Endothelial cell of umbilical vein (primary cell): ENCODE results near the gene XAGE1B.

Source experiments
- EZH2 ChIP-seq: IDR thresholded peaks from 2 replicates; pipeline ENCODE4 v1.6.1; 2012; ENCODE audit warnings: borderline replicate concordance, low read depth, mild to moderate bottlenecking, moderate library complexity, low read length, inconsistent platforms; ENCODE audit not compliant: severe bottlenecking
- MAX ChIP-seq: IDR thresholded peaks from 2 replicates; pipeline ENCODE4 v1.6.1; 2011; ENCODE audit not compliant: insufficient read depth, insufficient read length
- MYC ChIP-seq: IDR thresholded peaks from one replicate; pipeline ENCODE4 v1.6.1; 2011; ENCODE audit warnings: mild to moderate bottlenecking, low read depth, low read length
- POLR2A ChIP-seq: IDR thresholded peaks from 2 replicates; pipeline ENCODE4 v1.6.1; 2012; ENCODE audit warnings: low read depth, mild to moderate bottlenecking, control low read depth, low read length
- POLR2AphosphoS5 ChIP-seq: IDR thresholded peaks from 2 replicates; pipeline ENCODE4 v1.6.1; 2012; ENCODE audit warnings: low read depth, mild to moderate bottlenecking, control low read depth, low read length, moderate library complexity; ENCODE audit not compliant: insufficient read depth
- TF ChIP-seq, protein P1 (sequence below), 2 donors: IDR thresholded peaks; 1 replicate in 1 of 2; 2 replicates in 1 of 2; pipeline ENCODE4 v1.5.1; 2011; ENCODE audit warnings: low read length in 2 of 2, mild to moderate bottlenecking in 2 of 2, moderate library complexity in 2 of 2, control low read depth in 1 of 2, inconsistent platforms in 1 of 2, low read depth in 1 of 2; ENCODE audit not compliant: insufficient read depth in 1 of 2; ENCODE audit errors: extremely low read depth in 1 of 2

GRCh38 chrX:52563105-52563504 is 46.2 kb upstream of the XAGE1B start:
- TF ChIP-seq, protein P1, sequence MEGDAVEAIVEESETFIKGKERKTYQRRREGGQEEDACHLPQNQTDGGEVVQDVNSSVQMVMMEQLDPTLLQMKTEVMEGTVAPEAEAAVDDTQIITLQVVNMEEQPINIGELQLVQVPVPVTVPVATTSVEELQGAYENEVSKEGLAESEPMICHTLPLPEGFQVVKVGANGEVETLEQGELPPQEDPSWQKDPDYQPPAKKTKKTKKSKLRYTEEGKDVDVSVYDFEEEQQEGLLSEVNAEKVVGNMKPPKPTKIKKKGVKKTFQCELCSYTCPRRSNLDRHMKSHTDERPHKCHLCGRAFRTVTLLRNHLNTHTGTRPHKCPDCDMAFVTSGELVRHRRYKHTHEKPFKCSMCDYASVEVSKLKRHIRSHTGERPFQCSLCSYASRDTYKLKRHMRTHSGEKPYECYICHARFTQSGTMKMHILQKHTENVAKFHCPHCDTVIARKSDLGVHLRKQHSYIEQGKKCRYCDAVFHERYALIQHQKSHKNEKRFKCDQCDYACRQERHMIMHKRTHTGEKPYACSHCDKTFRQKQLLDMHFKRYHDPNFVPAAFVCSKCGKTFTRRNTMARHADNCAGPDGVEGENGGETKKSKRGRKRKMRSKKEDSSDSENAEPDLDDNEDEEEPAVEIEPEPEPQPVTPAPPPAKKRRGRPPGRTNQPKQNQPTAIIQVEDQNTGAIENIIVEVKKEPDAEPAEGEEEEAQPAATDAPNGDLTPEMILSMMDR (IDR thresholded peaks at IDR 0.05; ENCODE audit: extremely low read depth in 1 of 2, insufficient read depth in 1 of 2, low read depth in 1 of 2, low read length in 2 of 2): no peak
- TF ChIP-seq EZH2 (no peak), MYC (no peak), MAX (no peak), POLR2A (no peak), POLR2AphosphoS5 (no peak)
